Stimulated activated memory B cell treated with anti-CD40 and anti-IgM and Interleukin-4, amounts not matched to agents 10 μg/mL and 1 μg/mL and 100 μg/mL, for 72 hours (primary cell): ENCODE data around the gene ALDH7A1.
A peak's percentile ranks its signal among the peaks of the same experiment; 100 is the strongest.
"Not testable (repeated sequence)": the region's sequence is repeated elsewhere in the genome, so short reads cannot be mapped to it uniquely, and the experiment has no call there.

Experiments used
- ATAC-seq: fragments of 150-1000 bp; cut with Tn5 transposase; 2 replicates; pipeline ENCODE4 v1.10.0; 2021
- H3K27ac Mint-ChIP-seq: one replicate; pipeline ENCODE4 v1.8.0; 2022; ENCODE audit warnings: mild to moderate bottlenecking, mixed read lengths
- H3K27me3 Mint-ChIP-seq: one replicate; pipeline ENCODE4 v1.8.0; 2022; ENCODE audit warnings: mixed read lengths
- H3K36me3 Mint-ChIP-seq: one replicate; pipeline ENCODE4 v1.8.0; 2022; ENCODE audit warnings: mixed read lengths
- H3K4me1 Mint-ChIP-seq: one replicate; pipeline ENCODE4 v1.8.0; 2022; ENCODE audit warnings: mixed read lengths
- H3K4me3 Mint-ChIP-seq: one replicate; pipeline ENCODE4 v1.8.0; 2022; ENCODE audit warnings: mild to moderate bottlenecking, moderate library complexity, mixed read lengths
- H3K9me3 Mint-ChIP-seq: one replicate; pipeline ENCODE4 v1.8.0; 2022; ENCODE audit warnings: mixed read lengths

ALDH7A1 gene

DNA sequence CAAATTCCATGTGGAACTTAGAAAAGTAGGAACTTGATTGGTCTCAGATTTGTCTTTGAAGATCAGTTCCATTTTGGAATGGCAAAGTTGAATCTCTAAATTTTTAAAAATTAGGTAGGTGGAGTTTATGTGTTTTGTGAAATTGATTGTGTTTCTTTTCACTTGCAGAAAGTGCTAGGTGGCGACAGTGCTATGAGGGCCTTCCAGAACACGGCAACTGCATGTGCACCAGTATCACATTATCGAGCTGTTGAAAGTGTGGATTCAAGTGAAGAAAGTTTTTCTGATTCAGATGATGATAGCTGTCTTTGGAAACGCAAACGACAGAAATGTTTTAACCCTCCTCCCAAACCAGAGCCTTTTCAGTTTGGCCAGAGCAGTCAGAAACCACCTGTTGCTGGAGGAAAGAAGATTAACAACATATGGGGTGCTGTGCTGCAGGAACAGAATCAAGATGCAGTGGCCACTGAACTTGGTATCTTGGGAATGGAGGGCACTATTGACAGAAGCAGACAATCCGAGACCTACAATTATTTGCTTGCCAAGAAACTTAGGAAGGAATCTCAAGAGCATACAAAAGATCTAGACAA lies 8.5 kb upstream of the ALDH7A1 start:
- peaks cover 18% of the 10 kb centered on the region for H3K36me3 Mint-ChIP-seq

DNA sequence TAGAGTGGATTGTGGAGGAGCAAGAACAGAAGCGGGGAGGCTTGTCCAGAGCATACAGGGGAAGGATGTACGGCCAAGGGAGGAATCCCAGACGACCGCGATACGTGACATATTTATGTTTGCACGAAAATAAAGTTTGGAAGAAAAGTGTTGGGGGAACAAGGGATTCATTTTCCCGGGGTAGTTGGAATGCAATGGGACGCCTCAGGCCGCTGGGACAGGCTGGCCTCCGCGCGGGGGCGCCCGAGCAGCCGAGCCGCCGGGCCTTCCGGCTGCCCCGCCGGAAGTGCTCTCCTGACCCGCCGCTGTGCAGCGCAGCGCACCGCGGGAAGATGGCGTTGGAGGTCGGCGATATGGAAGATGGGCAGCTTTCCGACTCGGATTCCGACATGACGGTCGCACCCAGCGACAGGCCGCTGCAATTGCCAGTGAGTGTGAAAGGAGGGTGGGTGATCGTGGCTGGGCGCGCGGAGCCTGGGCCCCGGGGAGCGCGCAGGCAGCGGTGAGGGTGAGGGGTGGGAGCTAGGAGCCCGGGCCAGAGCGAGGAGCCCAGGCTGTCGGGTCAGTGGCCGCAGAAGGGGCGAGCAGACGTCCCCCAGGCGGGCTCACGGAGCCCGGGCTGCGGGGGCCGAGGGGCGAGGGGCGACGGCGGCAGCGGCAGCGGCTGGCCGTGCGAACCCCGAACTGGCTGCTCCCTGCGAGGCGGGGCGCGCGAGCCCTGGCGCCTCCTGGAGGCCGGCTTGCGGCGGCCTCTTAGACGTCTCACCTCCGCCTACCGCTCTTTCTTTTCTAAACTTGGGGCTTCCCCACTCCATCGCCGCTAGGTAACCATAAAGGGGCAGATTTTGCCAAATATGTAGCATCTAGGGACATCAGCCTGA lies 5.9 kb upstream of the ALDH7A1 start, which contains the start of gene PHAX:
PHAX (plus strand) TSS at position 317 of the 881 bp plus-strand sequence; CDS start at position 333, 16 bp downstream.
- H3K36me3 Mint-ChIP-seq = peaks cover 14% of the 10 kb centered on the region
- peak; percentile 97 for ATAC-seq
- H3K27me3 Mint-ChIP-seq = no peaks in the 10 kb centered on the region
- H3K4me3 Mint-ChIP-seq = peak within 1 kb of the TSS; percentile 93
- peak within 1 kb of the TSS; percentile 77 for H3K27ac Mint-ChIP-seq
- no peaks in the 10 kb centered on the region for H3K9me3 Mint-ChIP-seq
- H3K4me1 Mint-ChIP-seq = peaks cover 33% of the 10 kb centered on the region

More for the DNA sequence above, 8.5 kb upstream of the ALDH7A1 start:
- Mint-ChIP-seq H3K27ac (no peak overlapping the region), H3K27me3 (no peaks in the 10 kb centered on the region), H3K9me3 (no peaks in the 10 kb centered on the region), H3K4me1 (peaks cover 42% of the 10 kb centered on the region), H3K4me3 (no peak overlapping the region)
- ATAC-seq = no peak

DNA sequence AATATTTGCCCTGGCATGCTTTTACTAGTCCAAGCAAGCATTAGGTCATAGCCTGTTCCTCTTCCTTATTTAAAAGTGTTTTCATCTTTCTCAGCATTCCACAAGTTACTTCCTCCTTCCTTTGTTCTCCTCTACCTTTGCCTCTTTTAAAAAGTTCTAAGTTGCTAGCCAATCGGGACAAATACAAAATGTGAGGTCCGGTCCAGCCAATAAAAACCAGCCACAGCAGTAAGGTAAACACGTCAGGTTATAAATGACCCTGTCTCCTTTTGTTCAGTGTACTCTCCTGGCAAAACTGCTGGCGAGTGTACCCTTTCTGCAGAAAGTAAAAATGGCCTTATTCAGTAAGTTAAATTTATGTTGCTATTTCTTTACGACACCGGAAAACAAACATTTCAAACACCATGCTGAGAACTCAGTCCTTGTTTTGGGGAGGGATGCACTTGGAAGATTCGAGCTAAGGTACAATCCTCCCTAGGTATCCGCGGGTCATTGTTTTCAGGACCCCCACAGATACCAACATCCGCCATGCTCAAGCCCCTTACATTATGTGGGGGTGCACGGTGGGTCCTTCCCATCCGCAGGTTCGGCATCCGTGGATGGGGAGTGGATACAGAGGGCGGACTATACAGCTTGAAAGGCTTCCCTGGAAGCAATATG lies 5.1 kb upstream of the ALDH7A1 start:
- H3K4me1 Mint-ChIP-seq = peaks cover 33% of the 10 kb centered on the region
- not testable (repeated sequence) for H3K27me3 Mint-ChIP-seq, H3K9me3 Mint-ChIP-seq, ATAC-seq
- H3K4me3 Mint-ChIP-seq = peak overlapping the region; percentile 93
- peaks cover 12% of the 10 kb centered on the region for H3K36me3 Mint-ChIP-seq
- H3K27ac Mint-ChIP-seq = peak overlapping the region; percentile 77

DNA sequence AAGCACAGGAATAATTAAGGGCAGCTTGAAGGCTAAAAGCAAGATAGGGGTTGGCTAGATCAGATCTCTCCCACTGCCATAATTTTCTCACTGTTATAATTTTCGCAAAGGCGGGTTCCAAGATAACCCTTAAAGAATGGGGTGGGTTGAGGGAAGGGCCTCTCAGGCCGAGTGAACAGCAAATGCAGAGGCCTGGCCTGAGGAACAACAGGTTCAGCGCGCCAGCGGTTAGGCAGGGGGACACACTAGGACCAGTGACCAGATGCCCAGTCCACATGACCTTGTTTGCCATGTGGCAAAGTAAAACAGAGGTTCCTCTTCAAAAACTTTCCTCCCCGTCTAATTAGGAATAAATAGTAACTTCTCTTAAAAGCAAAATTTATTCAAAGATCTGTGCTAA lies 4.5 kb upstream of the ALDH7A1 start:
- peaks cover 12% of the 10 kb centered on the region for H3K36me3 Mint-ChIP-seq
- no peak for ATAC-seq
- H3K9me3 Mint-ChIP-seq = no peaks in the 10 kb centered on the region
- H3K4me1 Mint-ChIP-seq = peaks cover 39% of the 10 kb centered on the region
- no peak overlapping the region for H3K4me3 Mint-ChIP-seq
- H3K27me3 Mint-ChIP-seq = no peaks in the 10 kb centered on the region
- peak overlapping the region; percentile 77 for H3K27ac Mint-ChIP-seq

DNA sequence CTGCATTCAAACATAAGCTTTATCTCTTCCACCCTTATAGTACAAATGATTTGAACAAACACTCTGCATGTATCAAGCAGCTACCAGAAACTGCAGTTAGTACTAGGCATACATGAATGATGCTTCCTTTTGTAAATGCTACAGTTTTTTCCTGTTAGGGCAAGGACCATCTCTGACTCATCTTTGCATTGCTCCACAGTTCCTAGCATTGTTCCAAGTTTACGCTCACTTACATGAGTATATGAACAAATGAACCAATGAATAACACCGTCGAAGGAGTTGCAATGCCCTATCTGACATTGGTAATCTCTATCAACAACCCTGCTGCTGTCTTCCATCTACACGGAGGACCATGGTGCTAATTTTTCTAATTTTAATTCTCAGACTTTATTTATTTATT lies 2.1 kb upstream of the ALDH7A1 start:
- H3K27me3 Mint-ChIP-seq = no peaks in the 10 kb centered on the region
- no peaks in the 10 kb centered on the region for H3K36me3 Mint-ChIP-seq
- peaks cover 25% of the 10 kb centered on the region for H3K4me1 Mint-ChIP-seq
- H3K9me3 Mint-ChIP-seq = no peaks in the 10 kb centered on the region
- no peak overlapping the region for H3K27ac Mint-ChIP-seq
- H3K4me3 Mint-ChIP-seq = no peak overlapping the region
- no peak for ATAC-seq

DNA sequence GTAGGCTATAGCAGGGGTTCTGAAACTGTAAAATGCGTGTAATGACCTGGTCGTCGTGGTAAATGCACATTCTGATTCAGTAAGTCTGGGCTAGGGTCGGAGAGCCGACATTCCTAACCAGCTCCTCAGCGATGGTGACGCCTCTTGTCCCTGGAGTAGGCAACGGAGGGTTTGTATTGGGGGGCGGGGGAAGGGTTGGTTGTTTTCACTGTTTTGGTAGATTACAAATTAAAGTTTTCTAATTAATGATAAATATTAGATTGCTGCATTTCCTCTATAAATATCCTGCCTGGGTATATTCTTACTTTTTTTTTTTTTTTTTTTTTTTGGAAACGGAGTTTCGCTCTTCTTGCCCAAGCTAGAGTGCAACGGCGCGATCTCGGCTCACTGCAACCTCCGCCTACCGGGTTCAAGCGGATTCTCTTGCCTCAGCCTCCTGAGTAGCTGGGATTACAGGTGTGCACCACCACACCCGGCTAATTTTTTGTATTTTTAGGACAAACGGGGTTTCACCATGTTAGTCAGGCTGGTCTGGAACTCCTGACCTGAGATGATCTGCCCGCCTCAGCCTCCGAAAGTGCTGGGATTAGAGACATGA lies 566 bp upstream of the ALDH7A1 start:
- H3K9me3 Mint-ChIP-seq = no peaks in the 10 kb centered on the region
- no peaks in the 10 kb centered on the region for H3K36me3 Mint-ChIP-seq
- H3K27me3 Mint-ChIP-seq = no peaks in the 10 kb centered on the region
- peak overlapping the region; percentile 93 for H3K4me3 Mint-ChIP-seq
- peaks cover 16% of the 10 kb centered on the region for H3K4me1 Mint-ChIP-seq
- H3K27ac Mint-ChIP-seq = peak overlapping the region; percentile 58
- ATAC-seq = peak; percentile 35

DNA sequence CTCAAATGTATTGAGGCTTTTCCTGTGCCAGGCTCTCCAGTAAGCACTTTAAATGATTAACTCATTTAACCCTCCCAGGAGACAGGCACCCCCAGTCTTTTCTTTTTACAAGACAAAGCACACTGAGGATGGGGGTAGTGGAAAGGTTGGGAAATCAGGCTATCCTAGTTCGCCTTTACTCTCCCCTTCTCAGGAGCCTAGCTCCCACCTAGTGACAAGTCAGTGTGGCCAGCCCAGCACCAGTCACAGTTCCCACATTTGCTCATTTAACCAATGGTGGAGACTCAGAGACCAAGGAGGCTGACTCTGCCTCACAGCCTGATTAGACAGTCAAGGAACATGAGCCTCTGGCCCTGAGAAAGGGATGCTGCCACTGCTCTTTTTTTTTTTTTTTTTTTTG lies 3.5 kb downstream of the ALDH7A1 start:
- H3K27ac Mint-ChIP-seq = no peak overlapping the region
- H3K27me3 Mint-ChIP-seq = no peaks in the 10 kb centered on the region
- no peaks in the 10 kb centered on the region for H3K36me3 Mint-ChIP-seq
- ATAC-seq = no peak
- no peak overlapping the region for H3K4me3 Mint-ChIP-seq
- no peaks in the 10 kb centered on the region for H3K9me3 Mint-ChIP-seq
- H3K4me1 Mint-ChIP-seq = peaks cover 11% of the 10 kb centered on the region

DNA sequence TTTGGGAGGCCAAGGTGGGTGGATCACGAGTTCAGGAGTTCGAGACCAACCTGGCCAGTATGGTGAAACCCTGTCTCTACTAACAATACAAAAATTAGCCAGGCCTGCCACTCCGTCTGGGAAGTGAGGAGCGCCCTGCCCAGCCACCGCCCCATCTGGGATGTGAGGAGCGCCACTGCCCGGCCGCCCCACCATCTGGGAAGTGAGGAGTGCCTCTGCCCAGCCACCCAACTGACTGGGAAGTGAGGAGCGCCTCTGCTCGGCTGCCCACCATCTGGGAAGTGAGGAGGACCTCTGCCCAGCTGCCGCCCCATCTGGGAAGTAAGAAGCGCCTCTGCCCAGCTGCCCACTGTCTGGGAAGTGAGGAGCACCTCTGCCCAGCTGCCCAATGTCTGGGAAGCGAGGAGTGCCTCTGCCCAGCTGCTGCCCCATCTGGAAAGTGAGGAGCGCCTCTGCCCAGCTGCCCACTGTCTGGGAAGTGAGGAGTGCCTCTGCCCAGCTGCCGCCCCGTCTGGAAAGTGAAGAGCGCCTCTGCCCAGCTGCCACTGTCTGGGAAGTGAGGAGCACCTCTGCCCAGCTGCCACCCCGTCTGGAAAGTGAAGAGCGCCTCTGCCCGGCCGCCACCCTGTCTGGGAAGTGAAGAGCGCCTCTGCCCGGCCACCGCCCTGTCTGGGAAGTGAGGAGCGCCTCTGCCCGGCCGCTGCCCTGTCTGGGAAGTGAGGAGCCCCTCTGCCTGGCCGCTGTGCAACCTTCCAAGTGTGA lies 5.3 kb downstream of the ALDH7A1 start:
- ATAC-seq = no peak
- H3K36me3 Mint-ChIP-seq = no peaks in the 10 kb centered on the region
- H3K4me1 Mint-ChIP-seq = peaks cover 3% of the 10 kb centered on the region
- H3K4me3 Mint-ChIP-seq = no peak overlapping the region
- no peaks in the 10 kb centered on the region for H3K9me3 Mint-ChIP-seq
- no peaks in the 10 kb centered on the region for H3K27me3 Mint-ChIP-seq
- H3K27ac Mint-ChIP-seq = no peak overlapping the region

DNA sequence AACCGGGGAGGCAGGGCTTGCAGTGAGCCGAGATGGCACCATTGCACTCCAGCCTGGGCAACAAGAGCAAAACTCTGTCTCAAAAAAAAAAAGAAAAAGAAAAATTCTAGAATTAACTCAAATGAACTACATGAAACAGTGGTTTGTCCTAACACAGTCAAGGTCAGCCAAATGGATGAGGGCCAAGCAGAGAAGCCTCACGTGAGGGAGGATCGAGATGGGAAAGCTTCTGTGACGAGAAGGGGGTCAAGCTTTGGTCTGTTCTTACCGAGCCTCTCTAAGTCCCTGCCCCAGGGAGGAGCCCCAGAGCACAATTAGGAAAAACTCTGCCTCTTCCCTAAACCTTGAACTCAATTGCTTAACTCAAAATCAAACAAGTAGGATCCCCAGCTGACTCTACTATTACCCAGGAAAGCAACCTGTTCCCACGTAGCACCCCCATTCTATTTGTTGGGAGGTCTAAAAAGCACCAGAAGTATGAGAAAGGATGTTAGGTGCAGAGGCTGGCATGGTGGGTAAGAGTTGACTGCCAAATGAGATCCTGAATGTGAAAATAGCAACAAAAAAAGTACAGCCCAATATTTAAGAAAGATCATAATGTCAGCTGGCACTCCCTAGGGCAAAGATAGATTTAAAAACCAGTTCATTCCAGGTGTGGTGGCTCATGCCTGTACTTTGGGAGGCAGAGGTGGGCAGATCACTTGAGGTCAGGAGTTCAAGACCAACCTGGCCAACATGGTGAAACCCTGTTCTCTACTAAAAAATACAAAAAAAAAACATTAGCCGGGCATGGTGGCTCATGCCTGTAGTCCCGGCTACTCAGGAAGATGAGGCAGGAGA lies 7.2 kb downstream of the ALDH7A1 start:
- no peak overlapping the region for H3K4me3 Mint-ChIP-seq
- H3K9me3 Mint-ChIP-seq = no peaks in the 10 kb centered on the region
- H3K4me1 Mint-ChIP-seq = no peaks in the 10 kb centered on the region
- no peaks in the 10 kb centered on the region for H3K36me3 Mint-ChIP-seq
- ATAC-seq = no peak
- H3K27me3 Mint-ChIP-seq = no peaks in the 10 kb centered on the region
- H3K27ac Mint-ChIP-seq = no peak overlapping the region

DNA sequence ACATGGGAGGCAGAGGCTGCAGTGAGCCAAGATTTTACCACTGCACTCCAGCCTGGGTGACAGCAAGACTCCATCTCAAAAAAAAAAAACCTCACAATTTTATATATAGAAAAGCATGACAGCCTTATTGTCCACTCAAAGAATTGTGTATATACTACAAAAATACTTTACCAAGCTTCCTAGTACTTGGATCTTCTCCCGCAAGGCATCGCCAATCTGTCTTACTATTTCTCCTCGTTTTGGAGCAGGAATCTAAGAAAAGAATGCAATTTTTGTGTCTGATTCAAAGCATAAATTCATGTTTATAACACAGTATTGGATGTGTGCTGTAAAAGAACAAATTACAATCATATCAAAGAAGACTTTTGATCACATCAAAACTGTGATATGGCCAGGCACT lies 11.3 kb downstream of the ALDH7A1 start:
- H3K4me3 Mint-ChIP-seq = no peak overlapping the region
- no peak for ATAC-seq
- H3K9me3 Mint-ChIP-seq = no peaks in the 10 kb centered on the region
- H3K4me1 Mint-ChIP-seq = no peaks in the 10 kb centered on the region
- no peak overlapping the region for H3K27ac Mint-ChIP-seq
- H3K27me3 Mint-ChIP-seq = no peaks in the 10 kb centered on the region
- H3K36me3 Mint-ChIP-seq = no peaks in the 10 kb centered on the region

DNA sequence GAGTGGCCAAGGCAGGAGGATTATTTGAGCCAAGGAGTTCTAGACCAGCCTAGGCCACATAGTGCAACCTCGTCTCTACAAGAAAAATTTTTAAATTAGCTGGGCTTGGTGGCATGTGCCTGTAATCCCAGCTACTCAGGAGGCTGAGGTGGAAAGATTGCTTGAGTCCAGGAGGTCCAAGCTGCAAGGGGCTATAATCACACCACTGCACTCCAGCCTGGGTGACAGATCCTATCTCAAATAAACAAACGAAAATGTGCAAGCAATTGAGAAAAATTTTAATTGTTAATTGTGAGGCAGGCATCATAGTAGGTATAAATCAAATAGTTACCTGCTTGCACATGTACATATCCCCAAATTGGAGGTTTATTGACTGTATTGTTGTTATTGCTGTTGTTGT lies 15.3 kb downstream of the ALDH7A1 start:
- H3K4me1 Mint-ChIP-seq = no peaks in the 10 kb centered on the region
- ATAC-seq = no peak
- H3K27ac Mint-ChIP-seq = no peak overlapping the region
- no peaks in the 10 kb centered on the region for H3K9me3 Mint-ChIP-seq
- no peak overlapping the region for H3K4me3 Mint-ChIP-seq
- H3K27me3 Mint-ChIP-seq = no peaks in the 10 kb centered on the region
- H3K36me3 Mint-ChIP-seq = no peaks in the 10 kb centered on the region

DNA sequence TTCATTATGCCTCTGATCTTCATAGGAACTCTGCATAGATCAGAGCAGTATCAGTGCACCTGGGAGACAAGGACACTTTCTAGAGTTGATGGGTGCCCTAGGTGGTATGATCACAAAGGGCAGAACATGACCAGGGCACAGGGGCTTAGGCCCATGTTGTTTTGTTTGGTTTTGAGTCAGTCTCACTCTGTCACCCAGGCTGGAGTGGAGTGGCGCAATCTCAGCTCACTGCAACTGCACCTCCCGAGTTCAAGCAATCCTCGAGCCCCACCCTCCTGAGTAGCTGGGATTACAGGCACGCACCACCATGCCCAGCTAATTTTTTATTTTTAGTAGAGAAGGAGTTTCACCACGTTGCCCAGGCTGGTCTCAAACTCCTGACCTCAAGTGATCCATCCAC lies 17.6 kb downstream of the ALDH7A1 start:
- Mint-ChIP-seq H3K27me3 (no peaks in the 10 kb centered on the region), H3K36me3 (no peaks in the 10 kb centered on the region), H3K4me3 (no peak overlapping the region), H3K4me1 (no peaks in the 10 kb centered on the region), H3K27ac (no peak overlapping the region), H3K9me3 (no peaks in the 10 kb centered on the region)
- no peak for ATAC-seq

DNA sequence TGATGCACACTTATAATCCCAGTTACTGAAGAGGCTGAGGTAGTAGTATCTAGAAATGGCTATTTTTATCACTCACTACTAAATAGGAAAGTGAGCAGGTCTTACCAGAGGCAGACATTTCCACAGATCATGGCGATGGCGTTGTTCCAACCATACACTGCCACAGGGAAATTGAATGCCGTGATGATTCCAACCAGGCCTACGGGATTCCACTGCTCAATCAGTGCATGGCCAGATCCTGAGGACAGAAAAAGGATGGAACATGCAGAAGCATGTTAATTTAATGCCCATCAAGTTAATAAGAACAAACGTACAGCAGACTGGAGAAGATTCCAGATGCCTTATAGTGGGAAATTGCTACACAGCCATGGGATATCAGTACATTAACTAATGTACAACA lies 18.0 kb downstream of the ALDH7A1 start:
- Mint-ChIP-seq H3K27me3 (no peaks in the 10 kb centered on the region), H3K4me3 (no peak overlapping the region), H3K27ac (no peak overlapping the region), H3K9me3 (no peaks in the 10 kb centered on the region), H3K36me3 (no peaks in the 10 kb centered on the region), H3K4me1 (no peaks in the 10 kb centered on the region)
- no peak for ATAC-seq

DNA sequence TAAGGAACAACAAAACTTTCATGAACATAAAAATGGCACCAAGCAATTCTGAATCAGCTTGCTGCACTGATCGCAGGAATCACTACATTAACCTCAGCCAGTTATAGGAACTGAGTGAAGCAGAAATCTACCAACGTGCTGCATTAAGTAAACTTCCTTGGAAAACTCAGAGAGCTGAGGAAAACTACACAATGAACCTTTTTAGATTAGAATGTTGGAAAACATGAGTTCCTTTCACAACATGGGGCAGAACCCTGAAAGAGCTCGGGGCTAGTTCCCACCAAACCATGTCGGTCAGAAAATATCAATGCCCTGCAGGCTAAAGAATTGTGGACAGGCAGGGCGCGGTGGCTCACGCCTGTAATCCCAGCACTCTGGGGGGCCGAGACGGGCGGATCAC lies 19.4 kb downstream of the ALDH7A1 start:
- no peaks in the 10 kb centered on the region for H3K36me3 Mint-ChIP-seq
- no peak overlapping the region for H3K27ac Mint-ChIP-seq
- no peak overlapping the region for H3K4me3 Mint-ChIP-seq
- ATAC-seq = no peak
- no peaks in the 10 kb centered on the region for H3K9me3 Mint-ChIP-seq
- no peaks in the 10 kb centered on the region for H3K27me3 Mint-ChIP-seq
- H3K4me1 Mint-ChIP-seq = no peaks in the 10 kb centered on the region
